Stimulated activated CD4-positive, alpha-beta T cell treated with anti-CD3 and anti-CD28 coated beads, Interleukin-1b, Interleukin-23, amount 100 ng/mL, for 4 hours (primary cell): ENCODE results near the gene EXOC4.
"Not testable (repeated sequence)": the region's sequence is repeated elsewhere in the genome, so short reads cannot be mapped to it uniquely, and the experiment has no call there.

Experiments used
- DNase-seq, 2 donors: peaks; one replicate each; pipeline ENCODE4 v3.0.0-alpha.2; 2020; ENCODE audit warnings: low read depth in 2 of 2

EXOC4 gene

DNA sequence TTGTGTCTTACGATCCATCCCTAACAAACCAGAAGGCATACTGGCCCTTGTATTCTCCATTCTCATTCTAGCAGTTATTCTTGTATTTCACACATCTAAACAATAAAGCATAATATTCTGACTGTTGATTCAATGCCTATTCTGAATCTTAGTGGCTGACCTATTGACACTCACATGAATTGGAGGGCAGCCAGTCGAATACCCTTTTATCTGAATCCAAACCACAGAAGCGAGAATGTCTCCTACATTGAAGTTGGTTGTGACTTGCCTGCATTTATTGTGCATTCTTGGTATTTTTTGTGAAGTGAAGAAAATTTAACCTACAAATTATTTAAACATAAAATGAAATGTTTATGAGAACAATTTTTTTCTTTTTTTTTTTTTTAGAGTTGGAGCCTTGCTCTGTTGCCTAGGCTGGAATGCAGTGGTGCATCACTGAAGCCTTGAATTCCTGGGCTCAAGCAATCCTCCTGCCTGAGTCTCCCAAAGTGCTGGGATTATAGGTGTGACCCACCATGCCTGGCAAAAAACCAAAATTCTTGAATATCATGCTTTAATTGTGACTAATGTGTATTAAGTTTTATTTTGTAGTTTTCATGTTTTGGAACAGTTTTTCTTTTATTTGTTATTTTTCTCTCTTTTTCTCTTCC is 22.7 kb downstream of the EXOC4 start:
- DNase-seq: no peak

GRCh38 chr7:133278975-133279374 is 26.1 kb downstream of the EXOC4 start:
- DNase-seq: not testable (repeated sequence)

DNA sequence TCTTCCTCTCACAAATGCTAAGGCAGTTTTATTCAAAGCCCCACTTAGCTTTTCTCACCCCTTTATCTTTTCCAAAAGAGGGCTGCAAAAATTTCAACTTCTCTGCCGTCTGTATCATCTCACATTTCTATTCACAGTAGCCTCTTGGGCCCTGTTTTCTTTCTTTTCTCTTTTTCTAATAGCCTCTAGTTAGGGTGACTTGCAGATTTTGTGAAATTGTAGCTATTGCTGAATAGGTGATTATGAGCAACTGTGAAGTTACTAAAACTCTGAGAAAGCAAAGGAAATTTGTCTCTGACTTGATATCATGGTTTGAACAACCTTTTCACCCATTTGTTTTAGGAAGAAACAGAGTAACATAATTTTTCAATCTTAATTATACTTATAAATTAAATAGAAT is 29.2 kb downstream of the EXOC4 start:
- no peak for DNase-seq

- no peak for DNase-seq
Measured at GRCh38 chr7:133284092-133284491, 31.2 kb downstream of the EXOC4 start.

DNA sequence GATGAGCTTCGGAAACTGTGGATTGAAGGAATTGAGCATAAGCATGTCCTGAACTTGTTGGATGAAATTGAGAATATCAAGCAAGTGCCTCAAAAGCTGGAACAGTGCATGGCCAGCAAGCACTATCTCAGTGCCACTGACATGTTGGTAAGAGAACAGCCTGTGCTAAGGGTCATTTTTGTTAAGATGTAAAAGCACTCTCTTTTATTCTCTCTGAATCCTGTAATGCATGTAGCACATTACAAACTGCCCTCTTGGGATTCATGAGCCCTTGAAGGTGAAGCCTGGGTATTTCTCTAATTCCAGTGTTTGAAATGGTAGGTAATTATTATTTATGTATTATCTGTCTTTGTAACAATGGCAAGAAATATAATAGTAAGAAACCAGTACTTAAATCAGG is 36.1 kb downstream of the EXOC4 start:
- no peak for DNase-seq

GRCh38 chr7:133290041-133290440 is 37.2 kb downstream of the EXOC4 start:
- no peak for DNase-seq

GRCh38 chr7:133290676-133291333 is 37.9 kb downstream of the EXOC4 start:
- DNase-seq: no peak

DNA sequence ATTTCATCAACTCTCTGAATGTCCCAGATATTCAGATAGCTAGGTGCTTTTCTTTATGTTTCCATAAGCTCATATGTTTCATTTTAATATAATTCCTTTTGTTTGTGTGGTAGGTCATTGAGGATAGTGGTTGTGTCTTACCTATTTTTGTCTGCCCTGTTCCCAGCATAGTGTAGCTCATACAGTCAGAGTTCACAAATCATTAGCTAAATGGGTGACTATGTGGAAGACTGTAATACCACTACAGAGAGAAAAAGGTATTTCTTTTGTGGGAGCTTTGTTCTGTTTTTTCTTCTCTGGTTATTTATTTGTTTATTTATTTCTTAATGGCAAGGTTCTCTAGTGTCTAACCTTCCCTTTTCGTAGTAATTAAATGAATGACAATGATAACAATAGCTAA is 39.8 kb downstream of the EXOC4 start:
- DNase-seq: no peak

DNA sequence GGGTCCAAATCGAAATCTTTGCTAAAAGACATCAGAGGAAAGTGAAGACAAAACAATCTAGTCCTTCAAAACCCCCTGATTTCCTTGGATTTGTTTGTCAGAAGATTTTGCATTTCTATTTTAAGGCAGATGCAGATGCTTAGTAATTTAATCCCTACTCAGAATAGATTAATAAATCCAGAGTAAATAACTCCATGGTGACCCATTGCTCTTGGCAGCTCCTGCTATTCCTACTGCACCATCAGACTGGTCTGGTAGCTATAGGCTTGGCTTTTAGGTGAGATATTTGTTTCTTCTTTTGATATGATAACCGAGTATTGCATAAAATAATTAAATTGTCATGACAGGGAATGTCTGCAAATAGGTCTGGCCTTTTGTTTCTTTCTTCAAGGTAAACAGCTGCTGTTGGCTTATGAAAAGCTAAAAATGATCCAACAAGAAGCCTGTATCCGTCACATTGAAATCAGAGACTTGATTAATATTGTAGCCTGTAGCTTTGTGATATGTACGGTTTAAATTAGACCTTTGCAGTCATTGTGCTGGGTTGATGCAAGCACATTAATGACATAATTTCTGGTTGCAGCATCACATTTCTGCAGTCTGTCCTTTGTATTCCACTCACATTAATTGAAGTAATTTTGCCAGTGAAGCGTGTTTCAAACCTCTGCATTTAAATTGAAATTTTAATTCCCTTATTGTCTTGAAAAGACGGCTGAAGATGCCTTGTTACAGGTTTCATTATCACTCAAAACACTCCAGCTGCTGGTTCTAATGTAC is 40.7 kb downstream of the EXOC4 start:
- no peak for DNase-seq

DNA sequence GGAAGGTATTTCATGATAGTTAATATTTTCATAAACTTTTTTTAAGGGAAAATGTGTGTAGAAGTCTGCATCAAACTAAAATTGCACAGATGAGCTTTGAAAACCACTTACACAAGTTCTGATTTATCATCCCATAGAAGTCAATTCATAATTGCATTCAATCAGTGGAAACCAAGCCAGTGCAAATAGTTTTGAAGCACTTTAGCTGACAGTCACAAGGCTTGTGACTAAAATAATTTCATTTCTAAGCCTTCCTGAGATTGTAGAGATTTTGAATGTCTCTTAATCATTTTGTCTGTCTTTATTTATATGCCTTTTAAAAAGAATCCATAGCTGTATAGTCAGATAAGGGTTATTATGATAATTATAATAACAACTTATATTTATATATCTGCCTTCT is 41.4 kb downstream of the EXOC4 start:
- DNase-seq: no peak

DNA sequence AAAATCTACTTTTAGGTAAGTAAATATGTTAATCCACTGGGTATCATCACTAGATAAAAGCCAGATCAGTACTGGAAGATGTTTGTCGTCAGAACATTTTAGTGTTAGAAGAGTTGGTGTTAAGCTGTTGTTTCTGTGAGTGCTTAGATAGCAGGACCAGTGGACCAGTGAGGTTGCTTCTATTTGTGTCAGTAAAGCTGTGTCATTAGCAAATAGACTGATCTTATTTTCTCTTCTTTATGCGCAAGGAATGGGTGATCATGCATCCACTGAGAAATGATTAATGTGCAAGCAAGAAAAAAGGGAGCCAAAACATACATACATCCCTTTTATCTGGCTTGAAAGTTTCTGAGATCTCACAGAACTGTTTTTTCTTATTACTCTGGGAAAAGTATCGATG is 42.6 kb downstream of the EXOC4 start:
- DNase-seq: no peak

DNA sequence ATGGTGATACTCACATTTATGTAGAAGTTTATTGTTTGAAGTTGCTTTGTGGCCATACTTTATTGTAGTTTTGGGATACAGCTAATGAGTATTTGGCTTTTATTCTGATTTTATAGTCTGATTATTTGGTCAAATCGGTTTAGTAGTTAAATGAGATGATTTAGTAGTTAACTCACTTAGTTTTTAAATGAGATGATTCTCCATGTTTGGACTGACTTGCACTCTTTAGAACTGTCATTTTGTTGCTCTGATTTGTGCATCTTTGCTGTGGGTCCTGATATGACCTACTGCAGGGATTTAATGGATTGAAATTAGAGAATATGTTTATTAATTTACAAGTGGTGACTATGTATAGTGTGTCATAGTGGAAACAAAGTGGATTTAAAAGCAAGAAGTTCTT is 44.2 kb downstream of the EXOC4 start:
- no peak for DNase-seq

DNA sequence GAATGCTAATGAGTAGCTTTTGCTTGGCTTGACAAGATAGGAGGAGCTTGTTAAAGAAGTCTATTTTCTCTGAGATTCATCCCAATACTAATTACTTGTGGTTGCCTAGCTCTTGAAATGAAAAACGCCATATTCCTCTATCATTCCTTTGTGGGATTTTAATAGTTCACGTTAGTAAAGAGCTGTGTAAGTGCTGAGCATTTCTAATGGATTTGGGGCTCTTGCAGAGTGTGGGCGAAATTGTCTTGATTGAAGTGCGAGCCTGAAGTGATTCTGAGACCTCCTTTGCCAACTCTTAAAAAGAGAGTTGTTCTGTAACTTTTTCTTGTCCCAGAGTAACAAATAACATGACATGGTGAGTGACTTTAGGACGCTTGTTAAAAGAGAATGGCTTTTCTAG is 45.2 kb downstream of the EXOC4 start:
- no peak for DNase-seq

GRCh38 chr7:133299676-133300075 is 46.8 kb downstream of the EXOC4 start:
- DNase-seq: no peak

DNA sequence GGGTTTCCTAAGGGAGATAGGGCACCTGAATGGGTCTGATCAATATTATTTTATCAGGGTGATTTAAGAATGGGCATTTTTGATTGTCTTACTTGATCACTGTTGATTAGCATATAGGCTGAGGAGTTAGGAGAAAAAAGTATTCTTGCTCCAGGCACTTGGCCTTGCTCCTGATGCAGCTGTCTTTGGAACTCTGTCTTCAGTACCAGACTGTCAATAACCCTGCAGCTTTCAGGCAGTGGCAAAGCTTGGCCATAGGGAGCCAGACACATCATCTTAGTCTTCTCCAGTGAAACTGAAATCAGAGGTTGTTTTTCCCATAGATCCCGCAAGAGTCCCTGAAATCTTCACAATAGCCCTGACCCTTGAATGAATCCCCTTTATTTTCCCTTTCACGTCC is 47.2 kb downstream of the EXOC4 start:
- DNase-seq: no peak

DNA sequence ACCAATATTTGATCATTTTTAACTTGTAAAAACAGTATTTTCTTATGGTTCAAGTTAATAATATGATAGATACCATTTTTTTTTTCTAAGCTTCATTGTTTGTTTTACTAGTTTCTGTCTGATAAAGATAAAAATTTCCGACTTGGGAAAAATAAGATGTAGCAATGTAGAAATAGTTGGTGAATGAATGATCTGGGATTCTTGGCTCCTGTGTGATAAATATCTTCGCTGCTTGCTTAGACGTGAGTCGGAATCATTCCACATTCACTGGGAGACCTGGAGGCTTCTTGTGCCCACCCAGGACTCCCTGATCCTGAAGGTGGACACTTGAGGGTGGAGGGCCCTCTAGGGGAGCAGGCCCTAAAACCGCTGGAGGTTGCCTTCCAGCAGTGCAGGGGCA is 47.9 kb downstream of the EXOC4 start:
- no peak for DNase-seq

DNA sequence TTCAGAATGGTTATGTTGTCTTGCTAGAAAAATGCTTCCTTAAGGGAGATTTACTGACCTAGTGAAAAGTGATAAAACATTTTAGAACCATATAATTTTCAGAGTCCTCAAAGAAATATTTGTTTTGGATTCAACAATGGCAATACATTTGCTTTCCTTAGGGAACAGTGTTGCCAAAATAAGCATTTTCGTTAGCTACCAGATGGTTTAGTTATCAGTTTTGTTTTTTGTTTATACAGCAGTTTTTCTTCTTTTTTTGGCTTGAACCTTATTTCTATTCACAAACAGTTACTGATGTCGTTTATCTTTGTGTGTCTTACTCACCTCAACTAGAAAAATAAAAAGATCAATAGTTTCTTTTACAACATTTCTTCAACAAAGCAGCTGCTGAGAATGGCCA is 48.6 kb downstream of the EXOC4 start:
- DNase-seq: no peak

- DNase-seq: no peak
Measured at GRCh38 chr7:133303372-133303771, 50.5 kb downstream of the EXOC4 start.

GRCh38 chr7:133303931-133304330 is 51.1 kb downstream of the EXOC4 start:
- DNase-seq: no peak

DNA sequence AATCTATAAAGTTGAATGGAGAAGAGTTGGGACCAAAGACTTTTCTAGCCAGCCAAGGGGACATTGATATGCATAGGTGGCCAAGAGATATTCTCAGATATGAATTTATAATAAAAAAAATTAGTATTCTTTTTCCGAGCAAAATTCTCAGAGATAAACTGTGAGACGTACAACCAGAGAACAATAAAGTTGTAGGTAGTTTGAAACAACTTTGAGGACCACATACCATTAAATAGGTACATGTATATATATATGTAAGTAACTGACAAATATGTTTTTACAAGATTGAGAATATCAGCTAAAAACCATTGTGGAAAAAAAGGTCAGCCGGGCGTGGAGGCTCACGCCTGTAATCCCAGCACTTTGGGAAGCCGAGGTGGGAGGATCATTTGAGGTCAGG is 56.5 kb downstream of the EXOC4 start:
- no peak for DNase-seq

DNA sequence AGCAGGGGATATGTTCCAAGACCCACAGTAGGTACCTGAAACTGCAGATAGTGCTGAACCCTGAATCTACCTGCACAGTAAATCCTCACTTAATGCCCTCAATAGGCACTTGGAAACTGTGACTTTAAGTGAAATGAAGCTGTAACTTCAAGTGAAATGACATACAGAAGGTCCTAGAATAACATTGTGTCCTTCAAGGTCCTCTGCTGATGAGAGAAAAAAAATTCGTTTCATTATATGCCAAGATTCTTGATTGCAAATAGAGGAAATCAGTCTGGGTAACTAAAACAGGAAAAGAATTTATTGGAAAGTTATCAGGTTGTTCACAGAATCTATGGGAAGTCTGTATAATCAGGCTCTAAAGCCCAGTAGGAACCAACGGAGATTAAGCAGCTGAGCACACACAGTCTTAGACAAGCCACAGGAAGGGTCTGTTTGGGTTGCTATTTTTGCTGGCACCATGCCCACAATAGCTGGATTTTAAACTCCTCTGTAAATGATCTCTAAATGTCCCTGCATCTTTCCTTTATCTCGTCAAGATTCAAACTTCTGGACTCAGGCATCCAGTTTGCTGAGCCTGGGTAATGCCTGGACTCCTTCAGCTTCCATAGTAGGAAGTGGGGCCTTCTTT is 57.5 kb downstream of the EXOC4 start:
- DNase-seq: no peak

- no peak for DNase-seq
Measured at GRCh38 chr7:133313575-133313974, 60.7 kb downstream of the EXOC4 start.

DNA sequence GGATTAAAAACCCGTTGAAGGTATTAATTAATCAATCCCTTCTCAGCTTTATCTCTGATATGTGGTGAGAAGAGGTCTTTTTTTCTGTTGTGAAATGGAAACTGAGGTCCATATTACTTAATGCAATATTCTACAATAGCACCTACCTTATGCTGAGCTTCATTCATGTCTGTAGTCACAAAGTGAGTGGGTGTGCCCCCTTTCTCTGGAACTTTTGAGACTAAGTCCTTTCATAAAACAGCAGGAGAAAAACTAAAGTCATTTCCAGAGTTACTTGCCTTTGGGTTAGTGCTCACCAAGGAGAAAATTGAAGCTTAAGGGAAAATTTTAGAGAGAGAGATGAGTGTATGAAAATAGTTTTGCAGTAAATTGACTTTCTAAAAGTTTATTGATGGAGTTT is 61.2 kb downstream of the EXOC4 start:
- DNase-seq: no peak
